Measurements from ENCODE around the gene SUPT6H.

The SUPT6H gene

DNA sequence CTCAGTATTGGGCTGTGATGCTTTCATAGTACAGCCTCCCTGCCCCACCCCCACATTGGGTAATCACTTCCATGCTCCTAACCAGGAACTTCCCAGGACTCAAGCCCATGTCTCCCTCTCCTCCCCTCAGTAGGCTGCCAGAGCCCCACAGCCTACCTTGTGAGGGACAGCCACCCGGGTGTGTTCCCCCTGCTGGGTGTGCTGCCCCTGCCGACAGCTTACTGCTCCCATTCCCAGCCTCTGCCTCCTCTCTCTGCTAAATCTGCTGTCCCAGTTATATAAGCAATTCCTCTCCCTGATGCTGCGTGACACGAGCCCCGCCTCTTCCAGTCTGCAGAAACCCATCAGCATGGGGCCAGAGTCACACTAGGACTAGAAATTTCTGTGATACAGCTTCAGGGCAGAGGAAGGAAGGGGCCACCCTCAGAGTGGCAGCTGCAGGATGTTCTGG lies 48.0 kb upstream of the SUPT6H start, which contains the start of gene RSKR:
Gene RSKR, minus strand, starts transcription at position 255 of the 451 bp plus-strand sequence. Its CDS starts 24 bp downstream, at position 231.
- ATAC-seq = no peak

GRCh38 chr17:28615260-28615940 lies 46.6 kb upstream of the SUPT6H start:
- TF ChIP-seq, protein P1, sequence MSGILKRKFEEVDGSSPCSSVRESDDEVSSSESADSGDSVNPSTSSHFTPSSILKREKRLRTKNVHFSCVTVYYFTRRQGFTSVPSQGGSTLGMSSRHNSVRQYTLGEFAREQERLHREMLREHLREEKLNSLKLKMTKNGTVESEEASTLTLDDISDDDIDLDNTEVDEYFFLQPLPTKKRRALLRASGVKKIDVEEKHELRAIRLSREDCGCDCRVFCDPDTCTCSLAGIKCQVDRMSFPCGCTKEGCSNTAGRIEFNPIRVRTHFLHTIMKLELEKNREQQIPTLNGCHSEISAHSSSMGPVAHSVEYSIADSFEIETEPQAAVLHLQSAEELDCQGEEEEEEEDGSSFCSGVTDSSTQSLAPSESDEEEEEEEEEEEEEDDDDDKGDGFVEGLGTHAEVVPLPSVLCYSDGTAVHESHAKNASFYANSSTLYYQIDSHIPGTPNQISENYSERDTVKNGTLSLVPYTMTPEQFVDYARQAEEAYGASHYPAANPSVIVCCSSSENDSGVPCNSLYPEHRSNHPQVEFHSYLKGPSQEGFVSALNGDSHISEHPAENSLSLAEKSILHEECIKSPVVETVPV (CRISPR knock-in tag; IDR thresholded peaks at IDR 0.05) = no peak
- TF ChIP-seq TSHZ2 (CRISPR knock-in tag; IDR thresholded peaks at IDR 0.05) = no peak
- ATAC-seq = no peak

More for the DNA sequence above, 48.0 kb upstream of the SUPT6H start, which contains the start of gene RSKR:
- TF ChIP-seq, protein P1 (CRISPR knock-in tag; IDR thresholded peaks at IDR 0.05) = no peak
- TF ChIP-seq, protein P2, sequence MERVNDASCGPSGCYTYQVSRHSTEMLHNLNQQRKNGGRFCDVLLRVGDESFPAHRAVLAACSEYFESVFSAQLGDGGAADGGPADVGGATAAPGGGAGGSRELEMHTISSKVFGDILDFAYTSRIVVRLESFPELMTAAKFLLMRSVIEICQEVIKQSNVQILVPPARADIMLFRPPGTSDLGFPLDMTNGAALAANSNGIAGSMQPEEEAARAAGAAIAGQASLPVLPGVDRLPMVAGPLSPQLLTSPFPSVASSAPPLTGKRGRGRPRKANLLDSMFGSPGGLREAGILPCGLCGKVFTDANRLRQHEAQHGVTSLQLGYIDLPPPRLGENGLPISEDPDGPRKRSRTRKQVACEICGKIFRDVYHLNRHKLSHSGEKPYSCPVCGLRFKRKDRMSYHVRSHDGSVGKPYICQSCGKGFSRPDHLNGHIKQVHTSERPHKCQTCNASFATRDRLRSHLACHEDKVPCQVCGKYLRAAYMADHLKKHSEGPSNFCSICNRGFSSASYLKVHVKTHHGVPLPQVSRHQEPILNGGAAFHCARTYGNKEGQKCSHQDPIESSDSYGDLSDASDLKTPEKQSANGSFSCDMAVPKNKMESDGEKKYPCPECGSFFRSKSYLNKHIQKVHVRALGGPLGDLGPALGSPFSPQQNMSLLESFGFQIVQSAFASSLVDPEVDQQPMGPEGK (CRISPR knock-in tag; IDR thresholded peaks at IDR 0.05; ENCODE audit: borderline replicate concordance) = no peak
- TF ChIP-seq GLIS3 (CRISPR knock-in tag; IDR thresholded peaks at IDR 0.05) (no peak), ZFP3 (CRISPR knock-in tag; IDR thresholded peaks at IDR 0.05) (no peak), ZNF8 (CRISPR knock-in tag; IDR thresholded peaks at IDR 0.05) (no peak), TCF4 (CRISPR knock-in tag; IDR thresholded peaks at IDR 0.05; ENCODE audit: borderline replicate concordance) (no peak)

GRCh38 chr17:28616281-28616680 lies 45.7 kb upstream of the SUPT6H start:
- TF ChIP-seq ZNF565 (CRISPR knock-in tag; conservative IDR thresholded peaks at IDR 0.05; ENCODE audit: low read depth) (no peak), CSDC2 (CRISPR knock-in tag; IDR thresholded peaks at IDR 0.05) (no peak), ISL1 (CRISPR knock-in tag; IDR thresholded peaks at IDR 0.05) (no peak), ZNF70 (CRISPR knock-in tag; IDR thresholded peaks at IDR 0.05) (no peak), OSR1 (CRISPR knock-in tag; IDR thresholded peaks at IDR 0.05) (no peak), GLIS3 (CRISPR knock-in tag; IDR thresholded peaks at IDR 0.05) (no peak), SNAI2 (CRISPR knock-in tag; IDR thresholded peaks at IDR 0.05) (no peak), PPARA (CRISPR knock-in tag; IDR thresholded peaks at IDR 0.05; ENCODE audit: borderline replicate concordance) (no peak), POU6F1 (CRISPR knock-in tag; IDR thresholded peaks at IDR 0.05; ENCODE audit: borderline replicate concordance, low read depth) (no peak), TCF4 (CRISPR knock-in tag; IDR thresholded peaks at IDR 0.05; ENCODE audit: borderline replicate concordance) (no peak)
- ATAC-seq = no peak

DNA sequence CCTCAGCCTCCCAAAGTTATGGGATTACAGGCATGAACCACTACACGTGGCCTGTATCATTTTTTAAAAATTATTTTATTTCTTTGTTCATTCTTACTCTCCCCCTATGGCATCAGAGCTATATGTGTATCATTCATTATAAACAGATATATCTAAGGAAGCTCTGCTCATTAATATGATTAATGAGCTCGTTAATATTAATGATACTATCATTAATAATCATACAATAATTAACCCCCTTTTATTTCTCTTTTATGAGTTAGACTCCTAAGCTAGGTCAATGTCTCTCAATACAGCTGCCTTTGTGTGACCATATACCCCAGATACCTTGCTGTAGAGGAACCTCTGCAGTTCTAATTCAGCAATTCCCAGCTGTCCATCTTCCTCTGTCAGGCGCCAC lies 43.5 kb upstream of the SUPT6H start:
- no peak for ATAC-seq
- no peak for TF ChIP-seq TOX (CRISPR knock-in tag; IDR thresholded peaks at IDR 0.05; ENCODE audit: borderline replicate concordance)
- TF ChIP-seq BACH2 (CRISPR knock-in tag; IDR thresholded peaks at IDR 0.05; ENCODE audit: borderline replicate concordance) = no peak
- TF ChIP-seq ZNF8 (CRISPR knock-in tag; IDR thresholded peaks at IDR 0.05) = no peak
- TF ChIP-seq POU6F1 (CRISPR knock-in tag; IDR thresholded peaks at IDR 0.05; ENCODE audit: borderline replicate concordance, low read depth) = no peak
- TF ChIP-seq ZNF565 (CRISPR knock-in tag; conservative IDR thresholded peaks at IDR 0.05; ENCODE audit: low read depth) = no peak
